ENCODE measurements around the gene DEPDC1B. TPM values are rescaled to one million over a fixed set of nuclear protein-coding genes. Genes with fewer than 3 reads are reported as not detected.

The DEPDC1B gene
- total RNA-seq, 4 donors from 2014 or later: 0.49 to 1.9 (median 1.3) TPM

DNA sequence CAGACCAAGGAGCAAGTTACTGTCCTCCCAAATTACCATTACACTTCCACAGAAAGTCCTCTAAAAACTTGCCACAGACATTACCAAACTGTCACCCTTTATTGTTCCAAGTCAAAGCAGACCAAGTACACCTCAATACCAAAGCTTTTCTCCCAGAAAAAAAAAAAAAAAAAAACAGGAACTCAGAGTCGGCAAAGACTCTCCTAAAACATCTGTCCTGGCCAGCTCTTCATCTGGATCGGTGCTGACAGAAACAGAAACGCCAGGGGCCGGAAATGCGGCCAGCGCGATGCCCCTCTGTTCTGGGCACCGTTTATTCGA lies 718 bp downstream of the DEPDC1B start:
- TF ChIP-seq, protein P1, sequence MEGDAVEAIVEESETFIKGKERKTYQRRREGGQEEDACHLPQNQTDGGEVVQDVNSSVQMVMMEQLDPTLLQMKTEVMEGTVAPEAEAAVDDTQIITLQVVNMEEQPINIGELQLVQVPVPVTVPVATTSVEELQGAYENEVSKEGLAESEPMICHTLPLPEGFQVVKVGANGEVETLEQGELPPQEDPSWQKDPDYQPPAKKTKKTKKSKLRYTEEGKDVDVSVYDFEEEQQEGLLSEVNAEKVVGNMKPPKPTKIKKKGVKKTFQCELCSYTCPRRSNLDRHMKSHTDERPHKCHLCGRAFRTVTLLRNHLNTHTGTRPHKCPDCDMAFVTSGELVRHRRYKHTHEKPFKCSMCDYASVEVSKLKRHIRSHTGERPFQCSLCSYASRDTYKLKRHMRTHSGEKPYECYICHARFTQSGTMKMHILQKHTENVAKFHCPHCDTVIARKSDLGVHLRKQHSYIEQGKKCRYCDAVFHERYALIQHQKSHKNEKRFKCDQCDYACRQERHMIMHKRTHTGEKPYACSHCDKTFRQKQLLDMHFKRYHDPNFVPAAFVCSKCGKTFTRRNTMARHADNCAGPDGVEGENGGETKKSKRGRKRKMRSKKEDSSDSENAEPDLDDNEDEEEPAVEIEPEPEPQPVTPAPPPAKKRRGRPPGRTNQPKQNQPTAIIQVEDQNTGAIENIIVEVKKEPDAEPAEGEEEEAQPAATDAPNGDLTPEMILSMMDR (IDR thresholded peaks at IDR 0.05): no peak
- no peak for TF ChIP-seq POLR2A (IDR thresholded peaks at IDR 0.05)
- H3K4me3 ChIP-seq (replicated peaks in 1 of 3): peak overlapping the region; percentile 13 to 61 (median 49)
- DNase-seq: no peak
- H3K36me3 ChIP-seq: no peaks in the 10 kb centered on the region
- H3K4me1 ChIP-seq: peaks cover 11 to 15% of the 10 kb centered on the region in 2 donors
- H3K27ac ChIP-seq: peak overlapping the region in 2 of 3 donors; percentile 70 to 87
- intact Hi-C loops (cut with DNase I): no loop called here
- no peaks in the 10 kb centered on the region for H3K9me3 ChIP-seq
- H3K27me3 ChIP-seq: no peaks in the 10 kb centered on the region
- 1 to 2% methylated on average over 9 of the region's 9 CpGs for WGBS, 2 donors

DNA sequence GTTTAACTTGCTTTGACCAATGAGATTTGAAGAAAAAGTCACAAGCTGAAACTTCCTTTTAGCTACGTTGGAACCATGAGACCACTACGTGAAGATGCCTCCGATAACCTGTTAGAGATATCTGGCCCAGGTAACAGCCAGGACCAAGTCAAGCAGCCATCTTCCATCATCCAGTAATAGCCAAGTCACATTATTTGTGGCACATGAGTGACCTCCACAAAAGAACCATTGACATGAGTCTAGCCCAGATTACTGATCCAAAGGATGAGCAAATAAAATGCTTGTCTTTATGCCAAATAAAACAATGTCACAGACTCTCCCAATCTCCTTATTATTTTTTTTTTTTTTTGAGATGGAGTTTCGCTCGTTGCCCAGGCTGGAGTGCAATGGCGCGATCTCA lies 1.6 kb downstream of the DEPDC1B start:
- H3K4me1 ChIP-seq: peaks cover 11 to 15% of the 10 kb centered on the region in 2 donors
- H3K4me3 ChIP-seq (replicated peaks in 1 of 3): no peak overlapping the region
- intact Hi-C loops (cut with DNase I): no loop called here
- H3K36me3 ChIP-seq: no peaks in the 10 kb centered on the region
- no peaks in the 10 kb centered on the region for H3K27me3 ChIP-seq
- no peak for TF ChIP-seq POLR2A (IDR thresholded peaks at IDR 0.05)
- TF ChIP-seq, protein P1 (IDR thresholded peaks at IDR 0.05): no peak
- H3K9me3 ChIP-seq: no peaks in the 10 kb centered on the region
- H3K27ac ChIP-seq: no peak overlapping the region
- DNase-seq: no peak
- 92 to 93% methylated on average over 7 of the region's 7 CpGs for WGBS, 2 donors

DNA sequence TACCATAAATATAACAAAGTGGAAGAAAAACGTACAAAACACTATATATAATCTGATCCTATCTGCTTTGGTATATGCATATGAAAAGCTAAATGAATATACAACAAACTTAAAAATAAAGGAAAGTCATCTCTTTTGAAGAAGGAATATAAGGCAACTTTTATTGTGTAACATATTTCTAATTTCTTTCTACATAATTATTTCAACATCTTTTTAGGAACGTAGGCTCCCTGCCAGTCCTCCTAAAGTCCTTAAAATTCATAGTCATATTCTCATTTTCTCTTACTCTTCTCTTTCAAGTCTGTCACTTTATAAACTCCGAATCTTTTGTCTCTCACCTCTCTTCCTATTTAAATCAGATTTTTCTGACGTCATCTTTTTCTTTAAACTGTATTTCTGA lies 9.6 kb downstream of the DEPDC1B start:
- intact Hi-C loops (cut with DNase I): no loop called here
- no peak overlapping the region for H3K4me3 ChIP-seq (replicated peaks in 1 of 3)
- no peaks in the 10 kb centered on the region for H3K4me1 ChIP-seq
- no peaks in the 10 kb centered on the region for H3K27me3 ChIP-seq
- DNase-seq: no peak
- no peak for TF ChIP-seq POLR2A (IDR thresholded peaks at IDR 0.05)
- TF ChIP-seq, protein P1 (IDR thresholded peaks at IDR 0.05): no peak
- WGBS, 2 donors: 86 to 90% methylated on average over 4 of the region's 4 CpGs
- no peaks in the 10 kb centered on the region for H3K9me3 ChIP-seq
- H3K27ac ChIP-seq: no peak overlapping the region
- H3K36me3 ChIP-seq: no peaks in the 10 kb centered on the region

DNA sequence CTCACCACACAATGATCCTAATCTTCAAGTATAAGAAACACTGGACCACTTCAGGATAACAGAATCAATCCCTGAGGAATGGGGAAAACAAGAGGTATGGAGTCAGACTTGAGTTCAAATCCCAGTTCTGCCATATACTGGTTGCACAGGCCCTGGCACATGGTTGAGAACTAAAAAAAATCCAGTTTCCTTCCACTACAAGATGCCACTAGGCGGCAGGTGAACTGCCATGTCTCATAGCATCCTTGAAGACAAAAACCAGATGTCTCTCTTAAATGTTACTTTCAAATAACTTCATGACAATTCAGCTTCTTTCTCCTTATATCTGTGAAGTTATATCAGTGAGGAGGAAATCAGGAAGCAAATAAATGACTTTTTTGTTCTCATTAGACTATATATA lies 11.0 kb downstream of the DEPDC1B start:
- Histone ChIP-seq H3K36me3 (no peaks in the 10 kb centered on the region), H3K27me3 (no peaks in the 10 kb centered on the region), H3K4me3 (replicated peaks in 1 of 3) (no peak overlapping the region), H3K9me3 (no peaks in the 10 kb centered on the region), H3K27ac (no peak overlapping the region), H3K4me1 (no peaks in the 10 kb centered on the region)
- TF ChIP-seq, protein P1 (IDR thresholded peaks at IDR 0.05): no peak
- TF ChIP-seq POLR2A (IDR thresholded peaks at IDR 0.05): no peak
- 98 to 100% methylated on average over 1 of the region's 1 CpG for WGBS, 2 donors
- DNase-seq: no peak
- intact Hi-C loops (cut with DNase I): no loop called here

DNA sequence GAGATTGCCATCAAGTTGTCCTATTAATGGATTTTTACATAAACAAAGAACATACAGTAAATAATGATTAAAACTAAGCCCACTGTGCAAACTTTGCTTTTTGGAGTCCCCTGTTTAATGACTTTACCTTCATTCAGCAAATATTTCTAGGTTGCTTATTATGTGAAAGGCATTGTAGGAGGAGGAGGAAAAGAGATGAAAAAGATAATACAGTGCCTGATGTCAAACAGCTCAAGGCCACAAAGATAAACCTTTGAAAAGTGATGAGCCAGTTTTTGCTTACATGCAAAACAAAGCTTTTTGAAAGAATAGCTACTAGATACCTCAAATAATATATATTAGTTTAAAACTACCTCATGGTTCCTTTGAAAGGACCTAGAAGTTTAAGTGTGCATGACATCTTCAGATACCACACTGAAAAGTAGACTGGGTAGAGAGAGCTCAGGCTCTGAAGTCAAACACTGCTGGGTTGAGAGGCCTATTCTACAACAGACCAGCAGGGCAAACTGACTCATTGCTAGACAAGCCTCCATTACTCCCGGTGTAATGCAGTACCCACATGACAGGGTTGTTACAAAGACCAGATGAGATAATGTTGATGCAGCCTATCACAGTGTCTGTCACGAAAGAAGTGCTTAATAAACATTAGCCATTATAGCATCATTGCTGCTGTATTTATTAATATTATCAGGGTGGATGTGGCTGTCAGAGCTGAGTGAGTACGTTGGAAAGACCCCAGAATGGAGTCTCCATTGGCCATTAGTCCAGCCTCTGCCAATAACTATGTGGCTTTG lies 11.8 kb downstream of the DEPDC1B start:
- no peak for DNase-seq
- H3K27me3 ChIP-seq: no peaks in the 10 kb centered on the region
- intact Hi-C loops (cut with DNase I): no loop called here
- no peaks in the 10 kb centered on the region for H3K36me3 ChIP-seq
- WGBS, 2 donors: 82 to 85% methylated on average over 3 of the region's 3 CpGs
- H3K4me3 ChIP-seq (replicated peaks in 1 of 3): no peak overlapping the region
- no peaks in the 10 kb centered on the region for H3K9me3 ChIP-seq
- TF ChIP-seq, protein P1 (IDR thresholded peaks at IDR 0.05): no peak
- TF ChIP-seq POLR2A (IDR thresholded peaks at IDR 0.05): no peak
- H3K4me1 ChIP-seq: no peaks in the 10 kb centered on the region
- H3K27ac ChIP-seq: no peak overlapping the region
